T-helper 2 cell treated with Interferon-gamma antibody and Interleukin-4, amounts not matched to agents 5 μg/mL and 100 μg/mL, for 36 hours (primary cell): ENCODE measurements around the gene OR6B2.

Experiments used
- DNase-seq: peaks from one replicate; pipeline ENCODE4 v3.0.0; 2021; ENCODE audit warnings: low spot score
- H3K27ac Mint-ChIP-seq: one replicate; pipeline ENCODE4 v1.8.0; 2021; ENCODE audit warnings: mild to moderate bottlenecking, mixed read lengths
- H3K27me3 Mint-ChIP-seq: one replicate; pipeline ENCODE4 v1.8.0; 2021; ENCODE audit warnings: low read depth, mixed read lengths
- H3K36me3 Mint-ChIP-seq: one replicate; pipeline ENCODE4 v1.8.0; 2021; ENCODE audit warnings: low read depth, mixed read lengths
- H3K4me1 Mint-ChIP-seq: one replicate; pipeline ENCODE4 v1.8.0; 2021; ENCODE audit warnings: low read depth, mixed read lengths
- H3K4me3 Mint-ChIP-seq: one replicate; pipeline ENCODE4 v1.8.0; 2022; ENCODE audit warnings: mild to moderate bottlenecking, moderate library complexity, mixed read lengths
- H3K9me3 Mint-ChIP-seq: one replicate; pipeline ENCODE4 v1.8.0; 2021; ENCODE audit warnings: mixed read lengths

Gene OR6B2

DNA sequence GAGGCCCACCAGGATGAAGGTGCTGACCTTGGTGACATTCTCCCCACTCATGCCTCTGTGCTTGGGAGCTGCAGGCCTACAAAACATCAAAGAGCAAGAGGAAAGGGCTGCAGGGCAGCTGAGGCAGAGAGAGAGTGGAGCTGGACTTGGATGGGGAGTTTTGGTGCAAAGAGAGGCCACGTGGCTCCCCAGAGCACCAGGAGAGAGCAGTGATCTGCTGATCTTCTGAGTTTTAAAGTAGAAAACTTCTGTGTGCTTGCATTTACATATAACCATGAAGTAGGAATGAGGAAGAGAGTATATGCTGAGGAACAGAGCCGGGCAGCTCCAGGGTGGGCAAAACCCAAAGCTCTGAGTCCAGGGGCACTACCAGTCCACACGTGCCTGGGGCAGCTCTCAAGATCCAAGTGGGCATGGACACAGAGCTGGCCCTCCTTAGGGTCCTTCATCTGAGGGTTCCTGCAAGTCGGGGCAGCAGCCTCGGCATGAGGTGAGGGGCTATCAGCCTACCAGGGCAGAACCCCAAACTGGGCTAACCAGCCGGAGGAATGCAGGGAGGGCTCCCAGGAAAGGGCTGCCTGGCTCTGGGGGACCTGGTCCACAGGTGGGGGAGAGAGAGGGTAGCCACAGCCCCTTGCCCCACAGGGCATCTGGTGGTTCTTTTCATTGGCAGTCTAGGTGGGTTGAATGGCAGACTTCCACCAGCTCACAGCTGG is at the start of gene OR6B2:
Gene OR6B2 (minus strand): TSS at position 51 of the 716 bp plus-strand sequence. CDS start 0 bp downstream, at position 51.
- Mint-ChIP-seq H3K36me3 (no peaks in the 10 kb centered on the region), H3K27ac (no peak within 1 kb of the TSS), H3K9me3 (no peaks in the 10 kb centered on the region), H3K27me3 (peaks cover 14% of the 10 kb centered on the region), H3K4me3 (no peak within 1 kb of the TSS), H3K4me1 (no peaks in the 10 kb centered on the region)
- DNase-seq = no peak

DNA sequence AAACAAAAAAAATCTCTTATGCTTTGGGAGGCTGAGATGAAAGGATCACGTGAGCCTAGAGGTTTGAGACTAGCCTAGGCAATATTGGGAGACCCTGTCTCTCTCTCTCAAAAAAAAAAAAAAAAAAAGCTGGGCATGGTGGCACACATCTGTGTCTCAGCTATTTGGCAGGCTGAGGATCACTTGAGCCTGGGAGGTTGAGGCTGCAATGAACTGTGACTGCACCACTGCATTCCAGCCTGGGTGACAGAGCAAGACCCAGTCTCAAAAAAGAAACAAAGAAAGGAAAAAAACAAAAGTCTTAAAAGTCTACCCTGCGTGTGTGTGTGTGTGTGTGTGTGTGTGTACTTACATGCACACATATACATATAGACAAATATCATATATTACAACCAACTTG is 48.4 kb upstream of the OR6B2 start:
- peaks cover 6% of the 10 kb centered on the region for H3K27me3 Mint-ChIP-seq
- H3K4me1 Mint-ChIP-seq = no peaks in the 10 kb centered on the region
- no peak overlapping the region for H3K4me3 Mint-ChIP-seq
- no peak for DNase-seq
- no peak overlapping the region for H3K27ac Mint-ChIP-seq
- no peaks in the 10 kb centered on the region for H3K36me3 Mint-ChIP-seq
- H3K9me3 Mint-ChIP-seq = peaks cover 28% of the 10 kb centered on the region

DNA sequence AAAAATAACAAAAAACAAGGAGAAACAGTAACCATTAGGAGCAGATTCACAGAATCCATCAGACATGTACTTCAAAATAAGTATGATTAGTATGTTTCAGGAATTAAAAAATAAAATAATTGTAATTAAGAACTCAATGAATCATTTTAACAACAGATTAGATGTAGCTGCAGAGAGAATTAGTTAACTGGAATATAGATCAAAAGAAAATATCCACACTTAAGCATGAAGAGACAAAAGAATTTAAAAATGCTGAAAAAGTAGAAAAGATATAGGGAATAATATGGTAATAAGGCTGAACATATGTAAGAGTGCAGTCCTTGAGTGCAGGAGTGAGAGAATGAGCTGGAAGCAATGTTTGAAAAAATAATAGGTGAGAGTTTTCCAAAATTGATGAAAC is 47.2 kb upstream of the OR6B2 start:
- no peaks in the 10 kb centered on the region for H3K4me1 Mint-ChIP-seq
- peaks cover 28% of the 10 kb centered on the region for H3K9me3 Mint-ChIP-seq
- H3K4me3 Mint-ChIP-seq = no peak overlapping the region
- DNase-seq = no peak
- H3K27ac Mint-ChIP-seq = no peak overlapping the region
- no peaks in the 10 kb centered on the region for H3K27me3 Mint-ChIP-seq
- H3K36me3 Mint-ChIP-seq = no peaks in the 10 kb centered on the region

DNA sequence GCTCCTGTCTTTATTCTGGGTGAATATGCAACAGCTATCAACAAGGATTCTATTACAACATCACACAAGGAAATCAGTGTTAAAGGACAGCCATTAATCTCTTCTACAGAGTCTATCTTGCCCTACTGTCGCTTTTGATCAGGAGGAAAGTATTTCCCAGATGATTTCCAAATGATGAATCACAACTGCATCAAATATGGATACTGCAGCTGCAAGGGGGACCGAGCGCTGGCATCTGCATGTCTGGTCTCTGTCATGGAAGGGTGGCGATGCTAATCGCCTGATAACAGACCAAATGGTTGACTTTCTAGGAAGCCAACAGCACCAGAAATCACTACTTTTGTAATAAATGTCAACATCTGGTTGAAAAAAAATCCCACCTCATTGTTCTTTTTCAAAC is 44.3 kb upstream of the OR6B2 start:
- H3K27me3 Mint-ChIP-seq = peaks cover 3% of the 10 kb centered on the region
- no peaks in the 10 kb centered on the region for H3K4me1 Mint-ChIP-seq
- H3K36me3 Mint-ChIP-seq = no peaks in the 10 kb centered on the region
- H3K9me3 Mint-ChIP-seq = peaks cover 28% of the 10 kb centered on the region
- no peak overlapping the region for H3K27ac Mint-ChIP-seq
- DNase-seq = no peak
- no peak overlapping the region for H3K4me3 Mint-ChIP-seq

DNA sequence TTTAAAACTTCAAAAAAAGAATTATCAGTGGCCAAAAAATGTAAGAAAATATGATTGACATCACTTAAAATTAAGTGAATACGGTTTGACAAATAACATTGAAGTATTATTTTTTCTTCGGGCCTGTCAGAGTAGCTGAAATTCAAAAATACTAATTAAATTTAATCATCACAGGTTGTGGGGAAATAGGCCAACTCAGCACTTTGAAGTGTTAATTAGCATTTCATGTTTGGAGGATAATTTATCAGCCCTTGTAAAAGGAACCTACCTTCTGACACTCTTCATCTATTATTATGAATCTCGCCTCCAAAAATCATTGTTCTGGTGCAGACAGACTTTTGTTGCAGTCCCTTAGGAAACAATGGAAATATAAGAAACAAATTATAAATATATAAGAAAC is 40.7 kb upstream of the OR6B2 start:
- Mint-ChIP-seq H3K36me3 (no peaks in the 10 kb centered on the region), H3K4me3 (no peak overlapping the region), H3K27me3 (peaks cover 8% of the 10 kb centered on the region), H3K9me3 (peaks cover 5% of the 10 kb centered on the region), H3K27ac (no peak overlapping the region), H3K4me1 (no peaks in the 10 kb centered on the region)
- DNase-seq = no peak

DNA sequence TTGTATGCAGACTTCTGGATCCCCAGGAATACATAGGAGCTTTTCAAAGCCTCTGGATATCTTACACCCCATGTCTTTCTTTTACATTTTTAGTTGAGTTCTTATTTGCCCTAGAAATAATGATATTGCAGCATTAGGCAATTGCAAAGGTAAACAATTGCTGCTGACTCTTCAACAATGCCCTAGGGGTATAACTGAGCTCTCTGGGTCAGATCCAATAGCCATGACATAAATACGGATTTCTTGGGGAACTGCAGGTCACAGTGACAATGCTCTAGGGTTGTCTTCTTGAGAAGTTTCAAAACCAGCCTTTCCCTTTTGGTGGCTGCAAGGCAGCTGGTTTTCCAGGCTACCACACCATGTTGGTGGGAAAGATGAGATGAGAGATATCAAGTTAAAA is 39.6 kb upstream of the OR6B2 start:
- Mint-ChIP-seq H3K27ac (no peak overlapping the region), H3K4me1 (no peaks in the 10 kb centered on the region), H3K4me3 (no peak overlapping the region), H3K27me3 (peaks cover 13% of the 10 kb centered on the region), H3K9me3 (no peaks in the 10 kb centered on the region), H3K36me3 (no peaks in the 10 kb centered on the region)
- DNase-seq = no peak

DNA sequence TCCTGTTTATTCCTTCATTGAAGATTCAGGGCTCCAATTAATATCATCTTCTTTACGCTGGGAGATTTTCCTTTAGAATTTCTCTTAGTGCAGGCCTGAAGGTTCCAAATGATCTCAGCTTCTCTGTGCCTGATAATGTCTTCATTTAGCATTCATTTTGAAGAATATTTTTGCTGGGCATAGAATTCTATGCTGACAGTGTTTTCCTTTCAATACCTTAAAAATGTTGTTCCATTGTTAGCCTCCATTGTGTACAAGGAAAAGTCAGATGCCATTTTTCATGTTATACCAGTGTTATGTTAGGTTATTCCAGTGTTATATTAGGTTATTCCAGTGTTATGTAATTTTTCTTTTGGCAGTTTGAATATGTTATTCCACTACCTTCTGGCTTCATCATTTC is 38.0 kb upstream of the OR6B2 start:
- Mint-ChIP-seq H3K27me3 (peaks cover 18% of the 10 kb centered on the region), H3K4me1 (no peaks in the 10 kb centered on the region), H3K27ac (no peak overlapping the region), H3K36me3 (no peaks in the 10 kb centered on the region), H3K4me3 (no peak overlapping the region), H3K9me3 (no peaks in the 10 kb centered on the region)
- DNase-seq = no peak

DNA sequence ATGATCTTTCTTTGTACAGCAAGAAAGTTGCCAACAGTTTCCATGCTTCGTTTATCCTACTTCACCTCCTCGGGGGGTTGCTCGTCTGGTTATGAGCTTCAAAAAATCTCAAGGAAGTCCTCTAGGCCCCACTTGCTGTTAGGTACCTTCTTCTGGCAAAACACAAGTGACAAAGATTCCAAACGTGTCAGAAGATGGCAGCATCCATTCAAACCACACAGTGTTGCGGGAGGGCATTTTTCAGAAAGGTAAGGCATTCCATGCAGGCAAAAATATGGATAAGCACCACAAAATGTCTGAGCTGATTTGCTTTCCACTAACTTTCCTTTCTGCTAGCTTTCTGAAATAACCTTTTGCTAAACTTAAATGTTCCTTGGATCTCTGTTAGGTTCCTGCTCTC is 36.3 kb upstream of the OR6B2 start:
- H3K36me3 Mint-ChIP-seq = no peaks in the 10 kb centered on the region
- DNase-seq = no peak
- no peaks in the 10 kb centered on the region for H3K9me3 Mint-ChIP-seq
- no peaks in the 10 kb centered on the region for H3K4me1 Mint-ChIP-seq
- no peak overlapping the region for H3K4me3 Mint-ChIP-seq
- no peak overlapping the region for H3K27ac Mint-ChIP-seq
- H3K27me3 Mint-ChIP-seq = peaks cover 24% of the 10 kb centered on the region

DNA sequence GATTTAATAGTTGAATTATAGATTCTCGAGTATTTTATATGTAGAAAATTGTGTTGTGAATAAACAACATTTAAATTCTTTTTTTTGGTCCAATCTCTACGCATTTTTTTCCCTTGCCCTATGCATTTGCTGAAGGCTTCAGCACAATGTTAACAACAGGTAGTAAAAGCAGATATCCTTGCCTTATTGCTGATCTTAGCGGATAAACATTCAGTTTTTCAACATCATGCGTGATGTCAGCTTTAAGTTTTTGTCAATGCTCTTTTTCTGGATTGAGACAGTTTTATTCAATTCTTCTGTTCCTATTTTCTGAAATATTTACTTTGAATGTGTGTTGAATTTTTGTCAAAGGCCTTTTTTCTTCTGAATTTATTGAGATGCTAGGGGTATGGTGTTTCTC is 34.7 kb upstream of the OR6B2 start:
- Mint-ChIP-seq H3K4me1 (no peaks in the 10 kb centered on the region), H3K27me3 (peaks cover 24% of the 10 kb centered on the region), H3K36me3 (no peaks in the 10 kb centered on the region), H3K4me3 (no peak overlapping the region), H3K9me3 (no peaks in the 10 kb centered on the region), H3K27ac (no peak overlapping the region)
- DNase-seq = no peak

DNA sequence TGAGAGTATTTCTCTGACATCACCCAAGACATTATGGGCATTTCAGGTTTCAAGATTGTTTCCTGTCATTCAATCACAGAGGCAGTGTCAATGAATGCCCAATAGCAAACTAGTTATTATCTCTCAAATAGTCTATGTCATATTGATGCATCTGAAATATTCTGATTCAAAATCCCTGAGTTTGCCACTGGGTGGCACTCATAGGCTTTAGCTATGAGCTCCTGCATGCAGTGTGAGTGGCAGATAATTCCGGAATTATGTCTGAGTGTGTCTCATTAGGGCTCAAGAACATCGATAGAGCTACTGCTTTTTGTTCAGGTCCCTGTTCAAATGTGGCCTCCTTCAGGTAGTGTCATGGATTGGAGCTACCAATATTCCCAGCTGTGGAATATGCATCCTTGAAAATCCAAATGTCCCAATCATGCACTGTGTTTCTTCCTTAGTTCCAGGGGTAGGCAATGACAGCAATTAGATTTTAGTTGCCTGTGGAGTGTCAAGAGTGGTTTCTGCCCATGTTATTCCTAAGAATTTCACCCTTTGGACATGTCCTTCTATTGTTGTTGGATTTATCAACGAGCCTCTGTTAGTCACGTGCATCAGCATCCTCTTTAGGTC is 30.9 kb upstream of the OR6B2 start:
- Mint-ChIP-seq H3K27me3 (peaks cover 16% of the 10 kb centered on the region), H3K27ac (no peak overlapping the region), H3K9me3 (no peaks in the 10 kb centered on the region), H3K4me3 (no peak overlapping the region), H3K36me3 (no peaks in the 10 kb centered on the region), H3K4me1 (no peaks in the 10 kb centered on the region)
- no peak for DNase-seq

DNA sequence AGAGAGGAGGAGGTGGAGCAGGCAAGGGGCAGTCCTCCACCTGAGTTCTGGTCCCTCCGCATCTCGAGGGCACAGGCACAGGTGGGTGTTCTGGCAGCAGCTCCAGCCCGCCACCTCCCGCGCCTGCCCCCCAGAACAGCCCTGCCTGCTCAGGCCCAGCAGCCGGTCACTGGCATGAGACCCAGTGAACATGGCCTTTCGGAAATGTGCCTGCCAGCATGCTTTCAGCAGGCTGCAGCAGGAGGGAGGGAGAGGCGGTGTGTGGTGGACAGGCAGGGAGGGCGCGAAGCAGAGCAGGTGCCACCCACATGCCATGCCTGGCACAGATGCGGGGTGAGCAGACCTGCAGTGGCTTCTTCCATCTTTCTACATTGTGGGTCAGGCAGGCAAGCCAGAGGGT is 26.4 kb upstream of the OR6B2 start:
- Mint-ChIP-seq H3K4me1 (no peaks in the 10 kb centered on the region), H3K4me3 (no peak overlapping the region), H3K27me3 (peaks cover 13% of the 10 kb centered on the region), H3K27ac (no peak overlapping the region), H3K9me3 (no peaks in the 10 kb centered on the region), H3K36me3 (no peaks in the 10 kb centered on the region)
- DNase-seq = no peak

DNA sequence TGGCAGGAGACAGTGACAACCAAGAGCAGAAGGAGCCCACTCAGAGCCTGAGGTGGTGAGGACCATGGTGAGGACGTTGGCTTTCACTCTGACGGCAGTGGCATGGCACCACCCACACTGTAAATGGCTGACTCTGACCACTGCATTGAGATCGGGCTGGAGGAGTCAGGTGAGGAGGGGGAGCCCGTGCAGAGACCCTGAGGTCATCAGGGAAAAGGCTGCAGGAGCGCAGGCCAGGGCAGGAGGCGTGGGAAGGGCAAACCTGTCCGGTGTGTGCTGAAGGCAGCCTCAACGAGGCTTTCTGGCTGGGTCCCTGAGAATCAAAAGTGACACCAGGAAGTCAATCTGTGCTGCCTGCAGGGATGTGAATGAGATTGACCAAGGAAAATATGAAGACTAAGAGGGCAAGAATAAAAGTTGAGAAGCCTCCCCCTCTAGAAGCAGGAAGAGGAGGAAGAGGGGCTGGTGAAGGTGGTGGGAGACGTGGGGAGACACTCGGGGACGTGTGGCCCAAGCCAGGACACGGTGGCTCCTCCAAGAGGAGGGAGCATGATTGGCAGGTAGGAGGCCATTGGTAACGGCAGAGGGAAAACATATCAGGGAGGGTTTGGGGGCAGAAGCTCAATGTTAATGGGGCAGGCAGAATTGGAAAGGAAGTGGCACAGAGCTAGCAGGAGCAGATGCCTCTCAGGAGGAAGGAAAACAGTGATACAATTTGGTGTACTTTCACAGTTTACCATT is 25.1 kb upstream of the OR6B2 start:
- no peaks in the 10 kb centered on the region for H3K4me1 Mint-ChIP-seq

DNA sequence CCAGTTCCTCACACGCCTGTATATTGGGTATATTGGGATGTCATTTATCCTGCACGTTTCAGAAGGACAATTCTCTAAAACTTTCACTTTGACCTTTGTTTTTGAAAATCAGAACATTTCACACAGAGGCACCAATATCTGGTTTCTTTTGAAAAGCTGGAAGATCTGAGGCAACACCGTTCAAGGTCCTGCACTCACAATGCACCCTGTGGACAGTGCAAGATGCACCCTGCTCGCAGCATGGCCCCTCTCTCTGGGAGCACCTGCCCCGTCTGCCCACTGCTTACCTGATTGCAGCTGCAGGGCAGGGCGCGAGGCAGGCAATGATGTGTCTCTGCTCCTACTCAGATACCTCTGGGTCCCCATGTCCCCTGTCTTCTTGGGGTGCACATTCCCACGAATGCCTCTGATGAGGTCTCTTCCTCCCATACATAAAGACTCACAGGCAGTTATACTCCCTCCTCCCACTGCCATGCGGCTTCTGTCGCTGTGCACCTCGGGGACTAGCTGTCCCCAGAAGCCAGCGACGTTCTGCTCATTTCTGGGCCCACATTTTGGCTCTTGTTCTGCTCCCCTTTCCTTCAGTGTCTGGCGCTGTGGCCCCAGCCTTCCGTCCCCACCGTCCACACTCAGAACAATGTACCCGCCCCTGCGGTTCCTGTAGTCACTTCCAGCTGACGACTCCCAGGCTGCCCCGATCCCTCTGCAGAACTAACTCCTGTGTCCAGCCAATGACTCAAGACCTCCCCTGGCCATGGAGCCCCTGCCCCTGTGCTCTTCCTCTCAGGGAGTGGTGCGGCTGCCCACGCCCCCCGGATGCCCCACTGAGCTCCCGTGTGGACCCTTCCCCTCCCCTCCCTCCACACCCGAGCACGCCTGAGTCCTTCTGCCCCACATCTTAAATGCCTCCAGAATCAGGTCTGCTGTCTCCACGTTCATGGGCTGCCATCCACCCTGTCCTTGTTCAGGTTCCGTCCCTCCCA is 23.2 kb upstream of the OR6B2 start, which contains the start of gene OR6B3:
Gene OR6B3 (minus strand): TSS at position 349 of the 983 bp plus-strand sequence.
- no peak within 1 kb of the TSS for H3K27ac Mint-ChIP-seq
- H3K4me1 Mint-ChIP-seq = no peaks in the 10 kb centered on the region
- peaks cover 18% of the 10 kb centered on the region for H3K27me3 Mint-ChIP-seq
- H3K36me3 Mint-ChIP-seq = no peaks in the 10 kb centered on the region
- H3K9me3 Mint-ChIP-seq = no peaks in the 10 kb centered on the region
- H3K4me3 Mint-ChIP-seq = no peak within 1 kb of the TSS
- DNase-seq = no peak

More for the DNA sequence above, 25.1 kb upstream of the OR6B2 start:
- Mint-ChIP-seq H3K4me3 (no peak overlapping the region), H3K9me3 (no peaks in the 10 kb centered on the region), H3K27ac (no peak overlapping the region), H3K27me3 (peaks cover 16% of the 10 kb centered on the region), H3K36me3 (no peaks in the 10 kb centered on the region)
- no peak for DNase-seq
